ENCODE results near the gene TMUB2. TPM values are rescaled to one million over a fixed set of nuclear protein-coding genes. Genes with fewer than 3 reads are reported as not detected.
A peak's percentile ranks its signal among the peaks of the same experiment; 100 is the strongest.
"Not testable (repeated sequence)": the region's sequence is repeated elsewhere in the genome, so short reads cannot be mapped to it uniquely, and the experiment has no call there.

The TMUB2 gene
- total RNA-seq (10 to 100 TPM; 14.1 to 20.9 (median 20.3) TPM), polyA plus RNA-seq (10 to 100 TPM; 22.8 to 44.4 (median 34.7) TPM)
- long read RNA-seq, donor 1, transcript TMUB2-201 (3 exons, 2,418 nt), result major isoform, 8 of 22 reads
- long read RNA-seq, donor 1, partial matches to known transcripts, result 5 of 22 reads
- long read RNA-seq, donor 1, other reads (novel, unspliced or antisense), result 6 of 22 reads
- long read RNA-seq, donor 2, partial matches to known transcripts, result 12 of 34 reads
- long read RNA-seq, donor 2, other reads (novel, unspliced or antisense), result 18 of 34 reads

DNA sequence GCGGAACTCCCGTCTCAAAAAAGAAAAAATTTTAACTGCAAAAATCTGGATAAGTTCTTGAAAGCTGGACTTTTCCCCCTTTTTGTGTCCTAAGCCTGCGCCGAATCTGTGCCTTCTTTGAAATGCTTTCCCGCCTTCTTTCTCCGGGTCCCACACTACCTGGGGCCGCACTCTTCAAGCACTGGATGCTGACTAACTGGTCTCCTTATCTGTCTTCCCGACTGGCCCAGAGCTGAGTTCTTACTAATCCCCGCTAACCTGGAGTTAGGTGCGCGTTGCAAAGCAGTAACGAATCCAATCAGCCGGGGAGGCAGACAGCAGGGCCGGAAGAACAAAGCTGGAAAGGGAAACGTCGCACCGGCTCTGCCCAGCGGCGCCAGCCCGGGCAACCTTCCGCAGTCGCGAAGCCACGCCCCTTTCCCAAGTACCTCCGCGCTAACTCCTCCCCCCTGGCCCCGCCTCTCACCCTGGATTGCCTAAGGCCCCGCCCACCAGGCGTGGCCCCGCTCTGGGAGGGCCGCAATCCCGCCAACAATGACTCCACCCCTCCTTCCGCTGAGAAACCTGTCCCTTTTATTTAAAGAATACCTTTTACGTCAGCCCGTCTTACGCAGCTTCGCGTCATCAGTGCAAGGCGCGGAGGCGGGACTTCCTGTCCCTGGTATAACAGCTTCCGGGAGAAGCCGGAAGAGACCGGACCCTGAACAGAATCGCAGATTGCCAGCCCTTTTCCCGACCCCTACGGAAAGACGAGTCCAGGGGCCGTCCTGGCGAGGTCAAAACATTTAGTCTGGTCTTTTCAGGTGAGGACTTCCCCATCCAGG lies at the start of gene TMUB2:
TMUB2 (plus strand) TSS at position 666 of the 824 bp plus-strand sequence. CDS start 737 bp downstream, outside the sequence.
- H3K4me1 ChIP-seq, result peaks cover 28% of the 10 kb centered on the region
- DNase-seq (peak; percentile 98 to 99), ATAC-seq (peak; percentile 92 to 95 (median 94))
- H3K36me3 ChIP-seq (ENCODE audit: insufficient read depth in 1 of 2, low read depth in 1 of 2), result peaks cover 3 to 40% of the 10 kb centered on the region in 2 donors
- intact Hi-C loops (cut with DNase I), result no loop called here
- 0% methylated on average over 47 to 50 of the region's 50 CpGs for WGBS, 3 donors
- no peaks in the 10 kb centered on the region for H3K27me3 ChIP-seq (ENCODE audit: insufficient read depth in 3 of 3, low read length in 2 of 3)
- H3K9me3 ChIP-seq, result no peaks in the 10 kb centered on the region
- no peak for TF ChIP-seq CTCF (IDR thresholded peaks at IDR 0.05)
- H3K27ac ChIP-seq, result peak within 1 kb of the TSS; percentile 93
- H3K4me3 ChIP-seq, result peak within 1 kb of the TSS; percentile 99

DNA sequence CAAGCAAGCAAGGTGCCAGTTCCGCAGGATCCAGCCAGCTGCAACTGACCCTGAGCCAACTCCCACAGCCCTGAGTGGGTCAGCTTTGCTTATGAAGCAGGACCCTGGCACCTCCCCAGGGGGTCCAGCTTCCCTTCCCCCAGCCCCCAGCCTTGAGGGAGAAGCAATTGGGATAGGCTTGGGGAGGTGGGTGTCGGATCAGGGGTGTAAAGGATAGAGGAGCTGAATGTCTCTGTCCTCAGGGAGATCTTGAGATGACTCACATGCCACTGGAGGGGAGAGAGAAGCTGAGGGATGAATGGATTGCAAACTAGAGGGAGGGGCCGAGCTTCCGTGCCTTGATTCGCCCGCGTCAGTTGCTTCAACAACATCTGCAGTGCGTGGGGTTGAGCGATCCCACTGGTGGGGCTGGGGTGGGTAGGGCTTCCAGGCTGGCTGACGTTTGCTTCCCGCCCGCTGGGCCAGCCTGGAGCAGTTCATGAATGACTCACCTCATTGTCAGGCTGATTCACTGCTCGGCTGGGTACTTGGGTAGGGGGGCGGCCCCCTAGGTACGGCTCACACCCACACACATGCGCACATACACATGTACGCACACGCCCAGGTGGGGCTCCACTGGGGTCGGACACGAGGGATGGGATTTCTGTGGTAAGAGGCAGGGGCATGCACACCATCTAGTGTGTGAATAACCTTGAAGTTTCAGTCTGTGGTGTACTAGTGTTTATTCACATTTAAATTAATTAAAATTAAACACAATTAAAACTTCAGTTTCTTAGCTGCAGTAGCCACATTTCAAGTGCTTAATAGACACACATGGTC lies 48.7 kb upstream of the TMUB2 start:
- Histone ChIP-seq H3K4me3 (peak overlapping the region; percentile 8), H3K27ac (peak overlapping the region; percentile 16), H3K4me1 (no peaks in the 10 kb centered on the region), H3K9me3 (no peaks in the 10 kb centered on the region), H3K27me3 (ENCODE audit: insufficient read depth in 3 of 3, low read length in 2 of 3) (peaks cover 0 to 3% (median 2%) of the 10 kb centered on the region in 3 donors), H3K36me3 (ENCODE audit: insufficient read depth in 1 of 2, low read depth in 1 of 2) (no peaks in the 10 kb centered on the region)
- 9 to 20% (median 19%) methylated on average over 18 to 20 of the region's 20 CpGs for WGBS, 3 donors
- peak; percentile 88 to 89 for DNase-seq
- no peak for TF ChIP-seq CTCF (IDR thresholded peaks at IDR 0.05)
- peak; percentile 65 to 87 (median 82) for ATAC-seq
- intact Hi-C loops (cut with DNase I), result no loop called here

DNA sequence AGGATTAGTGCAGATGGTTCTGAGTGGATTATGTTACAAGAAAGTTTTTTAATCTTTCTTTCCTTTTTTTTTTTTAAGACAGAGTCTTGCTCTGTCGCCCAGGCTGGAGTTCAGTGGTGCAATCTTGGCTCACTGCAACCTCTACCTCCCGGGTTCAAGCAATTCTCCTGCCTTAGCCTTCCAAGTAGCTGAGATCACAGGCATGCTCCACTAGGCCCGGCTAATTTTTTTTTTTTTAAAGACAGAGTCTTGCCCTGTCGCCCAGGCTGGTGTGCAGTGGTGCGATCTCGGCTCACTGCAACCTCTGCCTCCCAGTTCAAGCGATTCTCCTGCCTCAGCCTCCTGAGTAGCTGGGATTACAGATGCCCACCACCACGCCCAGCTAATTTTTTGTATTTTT lies 42.9 kb upstream of the TMUB2 start:
- WGBS, 3 donors, result 83 to 92% (median 86%) methylated on average over 8 of the region's 8 CpGs
- DNase-seq; ATAC-seq; H3K4me3 ChIP-seq; H3K27ac ChIP-seq; H3K27me3 ChIP-seq (ENCODE audit: insufficient read depth in 3 of 3, low read length in 2 of 3); H3K36me3 ChIP-seq (ENCODE audit: insufficient read depth in 1 of 2, low read depth in 1 of 2); H3K9me3 ChIP-seq: not testable (repeated sequence)
- peaks cover 23% of the 10 kb centered on the region for H3K4me1 ChIP-seq
- intact Hi-C loops (cut with DNase I), result loop anchor here in 1 of 2 donors (5.0 kb wide), 1 partner anchor 203 kb away; the partner anchor contains the start of gene GRN

DNA sequence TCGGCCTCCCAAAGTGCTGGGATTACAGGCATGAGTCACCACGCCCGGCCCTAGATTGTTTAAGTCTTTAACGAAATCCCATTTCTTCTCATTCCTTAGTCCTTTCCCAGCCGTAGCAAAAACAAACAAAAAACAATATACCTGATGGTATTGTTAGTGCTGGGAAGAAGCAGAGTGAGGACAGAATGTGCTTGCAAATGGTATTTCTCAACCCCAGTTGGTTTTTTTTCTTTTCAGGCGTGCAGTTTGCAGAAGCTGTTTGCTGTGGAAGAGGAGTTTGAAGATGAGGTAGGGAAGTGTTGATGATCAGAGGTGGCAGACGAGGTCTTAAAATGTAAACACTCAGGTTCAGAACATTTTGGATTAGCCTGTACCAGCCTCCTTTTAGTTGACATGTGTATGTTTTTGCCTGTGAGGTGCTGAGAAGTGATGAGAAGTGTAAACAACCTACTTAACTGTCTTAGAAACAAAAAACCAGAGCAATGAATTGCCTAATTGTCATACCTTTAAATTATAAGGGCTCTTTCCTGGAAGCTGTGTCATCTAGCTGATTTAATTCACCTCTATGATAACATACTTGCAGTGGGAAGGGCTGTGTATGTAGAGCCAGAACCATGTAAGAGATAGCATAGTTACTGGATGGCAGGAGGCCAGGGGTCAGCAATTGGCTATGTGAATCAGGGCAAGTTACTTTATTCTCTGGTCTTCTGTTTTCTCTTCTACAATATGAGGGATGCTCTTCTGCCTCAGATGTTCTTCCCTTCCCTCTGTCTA lies 41.6 kb upstream of the TMUB2 start:
- H3K4me1 ChIP-seq, result peaks cover 23% of the 10 kb centered on the region
- intact Hi-C loops (cut with DNase I), result loop anchor here in 1 of 2 donors (5.0 kb wide), 1 partner anchor 202 kb away; the partner anchor contains the start of gene GRN
- WGBS, 3 donors, result 82 to 95% (median 85%) methylated on average over 7 of the region's 7 CpGs
- H3K9me3 ChIP-seq, result no peaks in the 10 kb centered on the region
- ATAC-seq, result no peak
- H3K36me3 ChIP-seq (ENCODE audit: insufficient read depth in 1 of 2, low read depth in 1 of 2), result no peaks in the 10 kb centered on the region
- H3K4me3 ChIP-seq, result no peak overlapping the region
- no peak for DNase-seq
- peak overlapping the region; percentile 46 for H3K27ac ChIP-seq
- TF ChIP-seq CTCF (IDR thresholded peaks at IDR 0.05), result no peak
- H3K27me3 ChIP-seq (ENCODE audit: insufficient read depth in 3 of 3, low read length in 2 of 3), result no peaks in the 10 kb centered on the region
